NCI-H1417 treated with DMSO at 0.1 percent for 48 hours (cell line): ENCODE measurements around the gene SEMA6A.

ENCODE experiments used
- DNase-seq: peaks from one replicate; lab custom pipeline; 2025; lab: John Stamatoyannopoulos, UW

Gene SEMA6A

GRCh38 chr5:116495786-116496357 is 78.8 kb downstream of the SEMA6A start:
- DNase-seq: no peak

- peak; percentile 36 for DNase-seq
These were observed 79.7 kb downstream of the SEMA6A start for GRCh38 chr5:116494784-116495450.

- DNase-seq: no peak
These were observed 81.8 kb downstream of the SEMA6A start for GRCh38 chr5:116492776-116493175.

- DNase-seq: no peak
These were observed 82.5 kb downstream of the SEMA6A start for GRCh38 chr5:116492016-116492623.

GRCh38 chr5:116488356-116489041 is 86.1 kb downstream of the SEMA6A start:
- DNase-seq: no peak

GRCh38 chr5:116487045-116487444 is 87.6 kb downstream of the SEMA6A start:
- DNase-seq: no peak

- peak; percentile 69 for DNase-seq
These were observed 88.0 kb downstream of the SEMA6A start for GRCh38 chr5:116486588-116486987.

GRCh38 chr5:116484645-116485044 is 90.0 kb downstream of the SEMA6A start:
- DNase-seq: no peak

- DNase-seq: no peak
These were observed 92.2 kb downstream of the SEMA6A start for GRCh38 chr5:116482394-116482793.

- no peak for DNase-seq
These were observed 93.6 kb downstream of the SEMA6A start for GRCh38 chr5:116480894-116481510.

GRCh38 chr5:116479776-116480675 is 94.6 kb downstream of the SEMA6A start:
- no peak for DNase-seq

GRCh38 chr5:116478491-116478890 is 96.1 kb downstream of the SEMA6A start:
- DNase-seq: no peak

GRCh38 chr5:116476897-116477537 is 97.6 kb downstream of the SEMA6A start:
- DNase-seq: no peak

- no peak for DNase-seq
These were observed 99.3 kb downstream of the SEMA6A start for GRCh38 chr5:116475338-116475737.

GRCh38 chr5:116473706-116474105 is 100.9 kb downstream of the SEMA6A start:
- no peak for DNase-seq

- no peak for DNase-seq
These were observed 102.3 kb downstream of the SEMA6A start for GRCh38 chr5:116472274-116472673.

GRCh38 chr5:116469631-116470030 is 105.0 kb downstream of the SEMA6A start:
- DNase-seq: no peak

GRCh38 chr5:116468583-116468982 is 106.0 kb downstream of the SEMA6A start:
- no peak for DNase-seq

GRCh38 chr5:116467465-116467843 is 107.2 kb downstream of the SEMA6A start:
- no peak for DNase-seq

- DNase-seq: no peak
These were observed 107.7 kb downstream of the SEMA6A start for GRCh38 chr5:116466727-116467464.
